IPS-NIHi7 (cell line): ENCODE results near the gene SUSD4.

Experiments used
- DNase-seq: peaks from one replicate; pipeline ENCODE4 v3.0.0; 2012; ENCODE audit warnings: mixed read lengths; ENCODE audit errors: extremely low spot score

The SUSD4 gene

DNA sequence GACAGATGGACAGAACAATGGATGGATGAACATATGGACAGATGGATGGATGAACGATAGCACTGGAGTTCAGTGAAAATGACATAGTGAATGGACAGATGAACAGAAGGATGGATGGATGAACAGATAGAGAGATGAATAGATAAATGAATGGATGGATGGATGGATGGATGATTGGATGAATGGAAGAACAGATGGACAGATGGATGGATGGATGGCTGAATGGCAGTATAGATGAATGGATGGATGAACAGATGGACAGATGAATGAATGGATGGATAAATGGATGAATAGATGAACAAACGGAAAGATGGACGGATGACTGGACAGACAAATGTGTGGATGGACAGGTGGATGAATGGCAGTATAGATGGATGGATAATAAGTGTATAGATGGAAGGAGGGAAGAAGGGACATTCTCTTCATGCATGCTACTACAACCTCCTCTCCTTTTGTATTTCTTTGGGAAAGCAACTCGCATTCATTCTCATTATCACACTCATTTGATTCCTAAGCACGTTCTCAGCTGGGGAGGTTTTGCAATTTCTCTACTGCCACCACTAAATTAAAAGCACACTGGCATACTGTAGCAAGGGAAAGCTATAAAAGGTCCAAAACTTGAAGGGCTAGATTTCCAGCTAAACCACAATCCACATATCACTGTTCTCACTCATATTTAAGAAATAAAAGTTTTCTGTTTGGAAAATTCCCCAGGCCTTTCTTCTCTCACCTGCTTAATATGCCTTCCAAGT lies 34.1 kb downstream of the SUSD4 start:
- DNase-seq = no peak

DNA sequence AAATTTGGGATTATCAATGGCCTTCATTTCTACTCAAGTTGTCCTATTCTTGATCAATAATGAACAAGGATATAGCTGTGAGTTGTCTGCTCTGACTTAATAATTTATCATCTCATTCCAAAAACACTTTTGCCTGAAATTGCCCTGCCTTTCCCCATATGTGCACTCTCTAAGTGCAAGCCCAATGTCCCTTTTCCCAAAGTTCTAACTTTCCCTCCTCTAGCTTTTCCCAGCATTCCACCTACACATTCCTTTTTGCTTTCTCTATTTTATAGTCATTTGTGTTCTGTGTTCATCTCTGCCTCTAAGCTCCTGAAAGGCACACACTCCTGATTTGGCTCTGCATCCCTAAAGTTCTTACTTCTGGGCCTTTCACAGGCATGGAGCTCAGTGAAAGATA lies 34.7 kb downstream of the SUSD4 start:
- no peak for DNase-seq

DNA sequence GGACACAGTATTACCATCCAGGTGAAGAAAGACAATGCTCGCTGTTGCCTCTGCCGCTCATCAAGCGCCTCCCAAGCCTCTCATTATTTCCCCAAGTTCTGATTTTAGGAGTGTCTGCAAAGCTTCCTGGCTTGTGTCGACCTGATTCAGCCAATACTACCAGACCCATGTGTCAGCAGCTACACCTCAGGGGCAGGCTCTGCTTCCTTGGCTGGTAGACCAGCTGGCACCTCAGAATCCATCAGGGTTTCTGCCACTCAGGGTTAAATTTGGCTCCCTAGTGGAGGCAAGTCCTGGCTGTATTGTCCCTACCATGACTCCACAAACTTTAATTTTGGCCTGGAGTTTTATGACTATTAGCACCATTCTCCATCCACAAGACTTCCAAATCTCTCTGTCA lies 35.4 kb downstream of the SUSD4 start:
- DNase-seq = no peak

DNA sequence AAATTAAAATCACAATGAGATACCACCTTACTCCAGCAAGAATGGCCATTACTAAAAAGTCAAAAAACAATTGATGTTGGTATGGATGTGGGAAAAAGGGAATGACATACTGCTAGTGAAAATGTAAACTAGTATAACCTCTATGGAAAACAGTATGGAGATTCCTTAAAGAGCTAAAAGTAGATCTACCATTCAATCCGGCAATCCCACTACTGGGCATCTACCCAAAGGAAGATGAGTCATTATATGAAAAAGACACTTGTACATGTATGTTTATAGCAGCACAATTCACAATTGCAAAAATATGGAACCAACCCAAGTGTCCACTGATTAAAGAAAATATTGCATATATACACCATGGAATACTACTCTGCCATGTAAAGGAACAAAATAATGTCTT lies 37.2 kb downstream of the SUSD4 start:
- DNase-seq = no peak

DNA sequence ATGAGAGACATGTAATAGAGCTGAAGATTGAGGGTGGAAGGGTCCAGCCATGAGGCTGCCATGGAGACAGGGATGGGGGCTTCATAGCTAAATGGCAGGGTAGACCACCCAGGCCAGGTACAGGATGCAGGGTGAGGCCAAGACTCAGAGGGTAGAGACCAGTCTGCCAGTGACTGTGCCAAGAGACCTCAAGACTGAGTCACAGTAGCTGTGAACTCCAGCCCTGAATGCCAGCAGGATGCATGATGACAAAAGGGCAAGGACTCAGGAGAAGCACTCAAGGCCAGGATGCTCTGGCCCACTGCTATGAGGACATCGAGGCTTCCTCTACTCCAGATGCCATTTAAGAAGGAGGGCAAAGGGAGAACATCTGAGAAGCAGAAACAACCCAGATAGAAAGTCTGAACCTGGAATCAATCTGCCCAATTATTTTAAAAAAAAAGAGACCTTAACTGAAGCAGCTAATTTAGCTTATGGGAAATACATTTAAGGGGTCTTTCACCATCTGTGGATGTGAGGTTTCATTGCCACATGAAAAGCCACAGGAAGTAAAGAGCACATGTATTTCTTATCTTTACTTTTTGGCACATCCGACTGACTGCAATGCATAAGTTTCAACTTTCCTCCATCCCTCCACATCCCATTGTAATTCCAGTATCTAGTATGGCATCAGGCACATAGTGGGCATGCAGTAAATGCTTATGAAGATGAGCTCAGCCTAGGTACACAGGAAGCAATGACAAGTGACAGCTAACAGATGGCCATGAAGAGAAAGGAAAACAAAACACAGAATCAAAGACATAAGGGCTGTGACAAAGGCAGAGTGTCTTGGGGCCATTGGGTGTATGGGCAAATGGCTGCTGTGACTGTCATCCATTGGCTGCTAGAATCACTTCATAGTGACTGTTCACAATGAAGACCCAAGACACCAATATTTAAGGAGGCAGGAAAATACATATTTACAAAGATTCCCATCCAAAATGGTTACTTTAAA lies 40.2 kb downstream of the SUSD4 start:
- DNase-seq = no peak

DNA sequence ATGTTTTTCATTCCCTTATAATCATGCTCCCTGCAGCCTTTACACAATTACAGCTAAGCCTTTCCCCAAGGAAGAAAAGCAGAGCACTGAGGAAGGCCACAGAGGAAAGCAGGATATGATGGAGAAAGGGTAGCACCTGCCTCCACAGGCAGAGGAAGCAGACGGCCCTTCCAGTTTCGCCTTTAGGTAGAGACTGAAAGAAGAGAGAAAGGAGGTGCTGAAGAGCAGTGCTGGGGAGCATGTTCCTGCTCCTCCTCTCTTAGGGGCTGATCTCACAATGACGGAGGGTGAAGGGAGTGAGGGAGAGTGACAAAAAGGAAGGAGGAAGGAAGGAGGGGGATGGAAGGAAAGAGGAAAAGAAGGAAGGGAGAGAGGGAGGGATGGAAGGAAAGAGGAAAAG lies 41.1 kb downstream of the SUSD4 start:
- no peak for DNase-seq

DNA sequence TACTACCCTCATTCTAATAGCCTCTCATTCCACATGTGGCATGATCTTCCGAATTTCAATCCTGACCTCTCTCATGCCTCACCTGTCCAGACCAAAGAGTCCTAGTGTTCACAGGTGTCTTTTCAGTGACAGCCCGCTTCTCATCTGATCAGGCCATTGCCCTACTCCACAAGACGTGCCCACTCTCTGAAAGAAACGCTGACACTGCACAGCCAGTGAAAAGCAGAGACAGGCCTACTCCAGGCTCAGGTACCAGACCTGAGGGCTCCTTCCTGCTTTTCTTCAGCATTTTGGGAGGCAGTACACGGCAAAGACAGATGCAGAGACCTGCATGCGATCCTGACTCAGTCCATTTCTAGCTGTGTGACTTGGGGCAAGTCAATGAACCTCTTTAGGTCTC lies 43.0 kb downstream of the SUSD4 start:
- no peak for DNase-seq

DNA sequence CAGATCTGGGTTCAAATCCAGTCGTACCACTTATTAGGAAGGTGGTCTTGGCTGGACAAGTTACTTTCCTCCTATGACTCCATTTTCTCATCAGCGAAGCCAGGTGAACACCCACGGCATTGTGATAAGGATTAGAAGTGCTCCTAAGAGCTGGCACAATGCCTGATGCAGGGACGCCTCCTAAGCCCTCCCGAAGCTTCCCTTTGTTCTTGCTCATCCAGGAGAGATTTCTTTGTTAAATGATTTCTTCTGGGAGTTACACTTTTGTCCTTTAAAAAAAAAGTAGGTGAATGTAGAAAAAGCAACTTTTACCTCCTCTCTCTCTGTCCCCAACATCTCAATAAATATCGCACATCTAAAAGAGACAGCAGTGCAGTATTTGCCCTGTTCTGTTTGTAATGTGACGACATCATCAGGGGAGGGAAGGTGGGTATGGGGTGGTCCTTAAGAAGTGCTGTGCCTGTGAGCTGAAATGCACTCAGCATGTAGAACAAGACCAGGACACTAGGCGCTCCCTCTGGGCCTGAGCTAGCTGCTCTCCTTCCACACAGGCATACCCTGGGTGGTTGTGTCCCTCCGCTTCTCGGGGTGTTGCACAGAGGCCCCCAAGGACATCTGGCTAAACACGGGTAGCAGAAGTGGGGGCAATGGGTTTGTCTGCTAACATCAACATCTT lies 43.9 kb downstream of the SUSD4 start:
- DNase-seq = peak; percentile 37

DNA sequence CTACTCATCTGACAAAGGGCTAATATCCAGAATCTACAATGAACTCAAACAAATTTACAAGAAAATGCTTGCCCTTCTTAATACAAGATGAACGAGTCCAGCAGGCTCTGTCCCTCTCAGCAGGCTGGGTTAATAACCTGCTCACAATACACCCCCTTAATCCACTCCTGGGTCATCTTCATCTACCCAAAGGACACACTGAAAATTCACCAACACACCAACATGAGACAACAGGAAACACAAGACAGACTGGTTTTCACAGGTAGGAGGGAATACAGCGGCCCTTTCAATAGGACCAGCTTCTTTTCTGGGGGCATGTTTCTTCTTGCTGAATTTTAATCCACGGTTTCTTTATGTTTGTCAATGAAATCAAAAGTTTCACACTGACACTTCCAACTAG lies 44.6 kb downstream of the SUSD4 start:
- no peak for DNase-seq

DNA sequence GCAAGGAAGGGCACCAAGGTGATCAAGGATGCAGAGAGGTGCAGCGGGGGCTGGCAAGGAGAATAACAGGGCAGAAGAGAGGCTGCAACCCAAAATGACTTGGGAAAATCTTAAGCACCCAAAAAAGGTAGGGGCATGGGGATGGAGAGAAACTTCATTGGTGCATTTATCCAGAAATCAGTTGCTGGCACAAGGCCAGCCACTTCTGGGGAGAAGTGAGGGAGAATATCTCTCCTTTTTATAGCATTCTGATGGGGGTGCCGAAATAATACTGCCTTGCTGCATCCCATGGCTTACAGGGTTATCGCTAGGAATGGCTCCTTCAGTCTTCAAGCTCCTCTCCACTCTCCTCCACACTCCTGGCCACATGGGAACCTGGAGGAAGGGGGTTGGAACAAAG lies 47.9 kb downstream of the SUSD4 start:
- no peak for DNase-seq

DNA sequence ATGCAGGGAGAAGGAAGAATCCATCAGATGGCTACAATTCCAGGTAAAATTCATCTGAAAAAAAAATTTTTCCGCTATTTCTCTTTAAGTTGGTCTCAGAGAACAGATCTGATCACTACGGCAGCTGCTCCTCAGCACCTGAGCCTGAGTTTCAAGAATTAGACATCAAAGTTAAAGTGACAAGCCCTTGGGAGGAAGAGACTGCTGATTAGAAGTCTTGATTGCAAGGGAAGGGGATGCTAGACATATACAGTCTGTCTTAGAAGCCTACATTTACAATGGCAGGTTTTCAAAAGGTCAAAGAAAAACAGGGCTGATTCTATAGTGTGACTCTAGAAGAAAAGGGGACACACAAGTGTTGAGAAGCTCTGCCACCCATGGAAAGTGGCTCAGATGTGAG lies 48.3 kb downstream of the SUSD4 start:
- DNase-seq = no peak

DNA sequence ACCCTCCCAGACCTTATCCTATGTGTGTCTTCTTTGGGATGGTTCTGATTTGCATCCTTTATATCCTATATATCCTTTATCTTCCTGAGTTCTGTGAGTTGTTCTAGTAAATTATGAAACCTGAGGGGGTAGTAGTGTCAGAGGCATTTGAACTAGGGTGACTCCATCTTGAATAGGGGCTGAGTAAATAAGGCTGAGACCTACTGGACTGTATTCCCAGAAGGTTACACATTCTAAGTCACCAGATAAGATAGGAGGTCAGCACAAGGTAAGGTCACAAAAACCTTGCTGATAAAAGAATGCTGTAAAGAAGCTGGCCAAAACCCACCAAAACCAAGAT lies 50.6 kb downstream of the SUSD4 start:
- no peak for DNase-seq

DNA sequence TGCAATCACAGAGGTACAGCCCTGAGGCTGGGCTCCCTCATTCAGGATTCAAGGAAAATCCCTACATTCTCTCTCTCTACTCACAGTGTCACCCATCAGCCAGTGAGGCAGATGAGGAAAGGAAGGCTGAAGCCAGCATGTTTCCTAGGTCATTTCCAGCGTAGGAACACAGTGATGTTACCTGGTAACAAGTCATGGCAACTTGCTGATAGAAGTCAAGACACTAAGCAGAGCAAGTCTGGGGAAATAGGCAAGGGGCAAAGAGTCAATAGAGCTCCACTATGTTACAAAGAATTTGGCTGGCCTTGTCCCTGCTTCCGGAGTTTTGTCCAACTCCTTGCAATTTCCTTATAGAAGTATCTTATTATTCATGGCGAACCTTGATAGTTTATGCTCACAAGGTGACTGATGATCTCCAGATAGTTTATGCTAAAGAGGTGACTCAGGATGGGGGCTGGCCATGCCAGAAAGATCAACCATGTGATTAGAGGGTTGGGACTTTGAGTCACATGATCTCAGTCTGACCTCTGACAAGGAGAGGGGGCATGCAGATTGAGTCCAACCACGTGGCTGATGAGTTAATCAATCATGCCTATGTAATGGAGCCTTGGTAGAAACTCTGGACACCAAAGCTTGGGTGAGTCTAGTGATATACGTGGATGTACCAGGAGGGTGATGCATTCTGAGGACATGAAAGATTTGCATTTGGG lies 51.1 kb downstream of the SUSD4 start:
- no peak for DNase-seq

DNA sequence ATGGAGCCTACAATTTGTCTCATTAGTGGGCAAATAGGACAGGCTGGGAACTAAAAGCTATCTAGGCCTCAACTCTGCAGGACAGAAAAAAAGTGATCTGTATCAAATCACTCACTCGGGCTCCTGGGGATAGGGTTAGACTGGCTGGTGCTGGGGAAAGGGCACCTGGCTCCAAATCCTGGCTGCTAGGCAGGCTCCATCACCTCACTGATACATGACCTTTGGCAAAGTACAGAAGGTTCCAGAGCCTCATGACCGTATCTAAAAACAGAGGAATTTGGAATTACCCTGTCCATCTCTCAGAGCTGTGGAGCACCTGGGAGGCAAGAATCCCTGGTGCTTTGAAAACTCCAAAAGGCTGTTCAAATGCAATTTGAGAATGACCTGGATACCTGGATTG lies 51.7 kb downstream of the SUSD4 start:
- no peak for DNase-seq

DNA sequence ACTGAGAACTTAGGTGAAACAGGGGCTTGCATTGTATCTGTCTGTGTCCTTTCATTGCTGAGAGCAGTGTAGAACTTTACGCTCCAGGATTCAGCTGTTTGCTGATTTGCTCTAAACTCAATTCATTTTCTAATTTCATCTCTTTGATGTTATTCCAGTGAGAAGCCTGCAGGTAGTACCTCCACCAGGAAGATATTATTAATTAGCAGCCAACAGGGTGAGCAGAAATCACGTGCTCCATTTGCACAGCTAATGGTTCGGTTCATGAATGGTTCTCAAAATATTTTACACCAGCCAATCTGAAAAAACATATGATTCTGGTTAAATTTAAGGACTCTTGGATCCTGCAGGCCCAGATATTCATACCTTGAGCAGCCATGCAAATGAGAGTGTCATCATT lies 52.1 kb downstream of the SUSD4 start:
- DNase-seq = no peak

DNA sequence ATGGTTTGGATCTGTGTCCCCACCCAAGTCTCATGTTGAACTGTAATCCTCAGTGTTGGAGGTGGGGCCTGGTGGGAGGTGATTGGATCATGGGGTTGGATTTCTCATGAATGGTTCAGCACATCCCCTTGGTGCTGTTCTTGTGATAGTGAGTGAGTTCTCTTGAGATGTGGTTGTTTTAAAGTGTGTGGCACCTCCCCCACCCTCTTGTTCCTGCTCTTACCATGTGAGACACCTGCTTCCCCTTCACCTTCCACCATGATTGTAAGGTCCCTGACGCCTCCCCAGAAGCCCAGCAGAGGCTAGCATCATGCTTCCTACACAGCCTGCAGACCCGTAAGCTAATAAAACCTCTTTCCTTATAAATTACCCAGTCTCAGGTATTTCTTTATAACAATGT lies 55.8 kb downstream of the SUSD4 start:
- DNase-seq = no peak

DNA sequence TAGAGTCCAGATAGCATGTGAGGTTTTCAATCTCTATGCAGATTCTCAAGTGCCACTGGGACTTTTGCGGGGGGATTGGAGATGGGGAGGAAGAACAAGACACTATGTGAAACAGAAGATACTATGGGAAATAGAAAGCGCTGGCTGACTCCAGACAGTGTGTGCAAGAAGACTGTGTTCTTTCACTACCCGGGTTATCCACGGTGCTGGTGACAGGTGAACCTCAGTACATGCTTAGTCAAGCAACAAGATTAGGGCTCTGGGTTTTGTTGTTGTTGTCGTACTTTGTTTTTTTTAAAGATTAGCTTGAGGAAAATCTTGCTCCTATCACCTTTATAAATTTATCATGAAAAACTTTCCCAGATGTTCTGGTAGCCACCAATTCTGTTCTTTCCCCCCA lies 56.4 kb downstream of the SUSD4 start:
- no peak for DNase-seq

DNA sequence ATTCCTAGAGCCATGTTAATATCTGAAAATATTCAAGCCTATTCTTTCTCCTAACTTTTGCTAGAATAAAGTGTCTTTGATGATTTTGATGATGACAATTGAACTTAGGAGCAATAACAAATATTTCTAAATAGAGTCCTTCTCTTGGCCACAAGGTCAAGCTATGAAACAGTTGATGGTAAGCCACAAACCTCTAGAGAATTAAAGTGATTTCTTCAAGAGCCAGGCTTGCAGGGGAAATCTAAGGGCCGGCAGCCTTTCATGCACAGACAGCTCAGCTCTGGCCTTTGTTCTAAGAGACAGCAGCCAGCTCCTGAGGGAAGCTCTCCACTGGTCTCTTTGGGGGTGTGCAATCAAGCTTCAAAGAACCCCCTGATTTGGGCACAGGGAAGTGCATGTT lies 59.0 kb downstream of the SUSD4 start:
- no peak for DNase-seq

DNA sequence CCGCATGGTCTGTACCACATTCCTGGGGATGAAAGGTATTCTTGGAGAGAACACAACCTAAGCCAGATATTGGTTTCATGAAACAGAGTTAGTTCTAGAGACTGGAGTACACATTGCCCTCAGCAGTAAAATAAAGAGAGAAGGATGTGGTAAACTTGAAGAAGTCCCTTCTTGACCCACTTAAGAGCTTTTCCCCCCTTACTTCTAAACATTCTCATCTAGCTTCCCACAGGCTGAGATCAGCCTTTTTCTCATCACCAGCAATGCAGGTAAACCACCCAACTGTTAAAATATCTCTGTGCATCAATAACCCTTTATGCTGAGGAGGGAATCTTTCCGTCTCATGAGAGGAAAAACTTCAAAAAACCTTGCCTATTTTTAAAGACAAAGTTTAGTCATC lies 62.6 kb downstream of the SUSD4 start:
- no peak for DNase-seq

DNA sequence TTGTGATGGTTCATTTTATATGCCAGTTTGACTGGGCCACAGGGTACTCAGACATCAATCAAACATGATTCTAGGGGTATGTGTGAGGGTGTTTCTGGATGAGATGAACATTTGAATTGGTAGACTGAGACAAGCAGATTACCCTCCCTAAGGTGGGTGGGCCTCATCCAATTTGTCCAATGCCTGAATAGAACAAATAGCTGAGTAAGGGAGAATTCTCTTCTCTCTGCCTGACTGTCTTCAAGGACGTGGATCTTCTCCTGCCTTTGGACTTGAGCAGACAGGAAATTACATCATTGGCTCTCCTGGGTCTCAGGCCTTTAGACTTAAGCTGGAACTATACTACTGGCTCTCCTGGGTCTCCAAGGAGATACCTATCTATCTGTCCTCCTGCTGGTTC lies 64.4 kb downstream of the SUSD4 start:
- no peak for DNase-seq

DNA sequence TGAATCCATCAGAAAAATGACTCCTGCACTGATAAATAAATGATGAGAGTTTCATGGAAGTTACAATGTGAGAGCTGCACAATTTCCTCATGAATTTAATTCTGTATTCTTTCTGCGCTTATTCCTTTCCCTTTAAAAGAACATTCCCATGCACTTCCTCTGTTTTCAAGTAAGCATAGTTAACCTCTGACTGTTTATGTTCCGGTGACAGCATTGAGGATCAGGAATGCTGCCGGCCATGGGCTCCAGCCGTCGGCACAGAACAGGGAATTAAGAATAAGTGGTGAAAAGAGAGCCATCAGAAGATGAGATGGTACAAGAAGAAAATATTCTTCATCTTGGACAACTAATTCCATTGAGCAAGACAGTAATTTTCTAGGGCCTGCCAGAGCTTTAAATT lies 65.3 kb downstream of the SUSD4 start:
- DNase-seq = no peak

DNA sequence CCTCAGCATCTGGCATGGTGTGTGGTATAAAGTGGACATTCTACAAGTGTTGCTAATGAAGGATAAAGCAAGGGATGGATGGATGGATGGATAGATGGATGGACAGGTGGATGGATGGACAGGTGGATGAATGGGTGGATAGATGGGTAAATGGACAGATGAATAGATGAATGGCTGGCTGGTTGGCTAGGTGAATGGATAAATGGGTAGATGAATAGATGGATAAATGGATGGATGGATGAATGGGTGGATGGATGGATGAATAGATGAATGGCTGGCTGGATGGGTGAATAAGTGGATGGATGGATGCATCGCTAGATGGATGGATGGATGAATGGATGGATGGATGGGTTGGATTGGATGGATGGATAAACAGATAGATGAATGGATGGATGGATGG lies 66.2 kb downstream of the SUSD4 start:
- DNase-seq = no peak
